GM18867 (cell line): ENCODE data around the gene TSBP1.
A peak's percentile ranks its signal among the peaks of the same experiment; 100 is the strongest.

Source experiments
- ATAC-seq: cut with Tn5 transposase; IDR thresholded peaks from one replicate; pipeline ENCODE4 v1.9.1; 2021; ENCODE audit warnings: mild to moderate bottlenecking, moderate library complexity; ENCODE audit not compliant: unreplicated experiment

The TSBP1 gene

GRCh38 chr6:32371803-32372202 lies at the start of gene TSBP1:
TSBP1 (minus strand) TSS chr6:32371903; CDS start chr6:32371706, 197 bp downstream.
- ATAC-seq: no peak

- no peak for ATAC-seq
These were observed 44.3 kb upstream of the TSBP1 start for GRCh38 chr6:32416036-32416435.

GRCh38 chr6:32415521-32416019 lies 43.9 kb upstream of the TSBP1 start:
- ATAC-seq: no peak

- ATAC-seq: peak; percentile 43
These were observed 41.8 kb upstream of the TSBP1 start for GRCh38 chr6:32413427-32414047.

DNA sequence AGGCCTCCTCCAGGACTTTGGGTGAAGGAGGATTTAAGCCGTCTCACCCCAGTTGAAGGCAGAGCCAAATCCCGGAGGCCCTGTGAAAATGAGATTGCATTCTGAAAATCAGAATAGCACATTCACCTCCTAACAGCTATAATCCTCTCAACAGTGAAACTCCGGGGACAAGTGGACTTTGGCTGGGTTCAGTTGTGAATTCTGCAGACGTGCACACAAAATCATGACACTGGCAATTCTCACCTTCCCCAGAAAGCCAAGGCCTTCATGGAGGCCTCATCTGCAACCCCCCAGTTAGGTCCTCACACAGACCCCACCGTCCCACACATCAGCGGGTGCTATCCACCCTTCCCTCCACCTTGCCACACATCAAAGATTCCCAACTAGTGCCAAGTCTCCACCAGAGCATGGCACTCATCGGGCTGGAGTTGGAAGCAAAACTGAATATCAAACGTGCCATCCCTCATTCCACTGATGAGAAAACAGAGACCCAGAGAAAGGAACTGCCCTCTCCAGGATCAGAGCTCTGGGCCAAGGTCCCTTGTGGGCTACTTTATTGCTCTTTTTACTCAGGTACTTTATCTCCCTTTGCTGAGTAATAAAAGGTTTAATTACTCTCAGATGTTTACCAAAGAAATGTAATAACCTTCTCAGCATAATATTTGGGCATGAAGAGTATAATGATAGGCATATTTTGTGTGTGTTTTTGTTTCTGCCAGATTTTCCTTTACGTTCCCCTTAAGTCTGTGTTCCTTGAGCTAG lies 40.0 kb upstream of the TSBP1 start:
- no peak for ATAC-seq

GRCh38 chr6:32410906-32411305 lies 39.2 kb upstream of the TSBP1 start:
- ATAC-seq: no peak

DNA sequence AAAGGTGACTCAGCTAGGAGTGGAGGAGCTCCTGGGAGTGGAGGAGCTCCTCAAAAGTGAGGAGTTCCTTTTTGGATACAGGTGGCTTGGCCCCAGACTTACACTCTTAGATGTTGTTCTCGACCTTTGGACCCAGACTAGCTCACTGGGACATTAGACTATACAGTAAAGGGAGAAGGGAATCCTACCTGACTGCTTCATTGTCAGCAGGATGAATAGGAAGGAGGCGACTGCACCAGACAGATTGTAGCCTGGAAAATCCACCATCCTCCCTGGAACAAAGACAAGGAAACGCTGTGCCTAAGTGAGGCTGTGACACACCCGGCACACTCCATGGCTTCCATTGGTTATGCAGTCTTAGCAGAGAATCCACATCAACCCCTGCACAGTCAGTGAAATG lies 35.2 kb upstream of the TSBP1 start, which contains the start of gene BTNL2:
Gene BTNL2 (minus strand): TSS at position 325 of the 400 bp plus-strand sequence. CDS start 58 bp downstream, at position 267.
- no peak for ATAC-seq

DNA sequence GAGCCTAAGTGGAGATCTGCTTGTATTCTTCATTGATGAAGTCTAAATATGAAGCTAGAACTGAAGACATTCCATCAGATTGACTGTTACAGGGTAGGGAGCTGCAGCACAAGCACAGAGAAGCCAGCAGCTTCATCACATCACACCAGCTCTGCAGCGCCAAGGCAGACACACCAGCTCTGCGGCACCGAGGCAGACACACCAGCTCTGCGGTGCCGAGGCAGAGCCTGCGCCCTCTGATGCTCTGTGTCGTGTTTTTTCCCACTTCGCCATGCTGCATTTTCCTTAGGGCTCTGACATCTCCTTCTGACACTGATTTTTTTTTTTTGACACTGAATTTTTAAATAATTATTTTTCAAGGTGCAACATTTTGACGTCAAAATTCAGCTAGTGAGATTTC lies 34.5 kb upstream of the TSBP1 start:
- no peak for ATAC-seq

DNA sequence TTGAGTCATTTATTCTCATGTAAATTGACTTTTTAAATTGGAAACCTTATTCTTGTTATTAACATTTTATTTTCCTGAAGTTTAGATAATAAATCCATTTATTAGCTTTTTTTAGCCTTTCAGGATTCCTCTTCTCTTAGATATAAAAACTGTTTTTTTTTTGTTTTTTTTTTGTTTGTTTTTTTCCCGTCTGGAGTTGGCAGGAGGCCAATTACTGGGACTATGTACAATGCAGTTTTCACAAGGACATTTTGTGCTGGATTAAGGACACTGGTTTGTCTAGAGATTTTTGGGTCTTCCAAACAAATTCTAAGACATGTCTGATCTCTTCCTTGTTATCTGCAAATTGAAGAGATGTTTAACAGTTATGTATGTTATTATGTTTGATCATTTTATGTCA lies 34.0 kb upstream of the TSBP1 start:
- no peak for ATAC-seq

DNA sequence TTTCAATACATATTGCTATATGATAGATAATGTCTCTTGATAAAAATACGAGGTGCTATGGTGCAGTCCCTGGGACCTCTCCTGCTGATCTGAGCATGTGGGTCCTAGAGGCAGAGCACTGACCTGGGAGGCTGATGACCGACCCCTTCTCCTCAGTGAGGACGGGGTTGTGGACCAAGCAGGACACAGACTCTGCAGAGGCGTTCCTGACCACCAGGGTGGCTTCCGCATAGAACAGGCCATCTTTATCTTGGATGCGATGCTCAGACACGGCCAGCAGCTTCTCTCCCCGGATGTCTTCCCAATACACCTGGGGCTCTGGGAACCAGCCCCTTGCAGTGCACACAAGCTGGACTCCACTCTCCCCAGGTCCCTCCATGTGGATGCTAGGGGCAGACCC lies 31.1 kb upstream of the TSBP1 start:
- ATAC-seq: no peak

- ATAC-seq: no peak
These were observed 29.7 kb upstream of the TSBP1 start for GRCh38 chr6:32401284-32401963.

- peak; percentile 84 for ATAC-seq
These were observed 25.7 kb upstream of the TSBP1 start for GRCh38 chr6:32397252-32397920.

GRCh38 chr6:32396028-32396427 lies 24.3 kb upstream of the TSBP1 start:
- ATAC-seq: no peak

DNA sequence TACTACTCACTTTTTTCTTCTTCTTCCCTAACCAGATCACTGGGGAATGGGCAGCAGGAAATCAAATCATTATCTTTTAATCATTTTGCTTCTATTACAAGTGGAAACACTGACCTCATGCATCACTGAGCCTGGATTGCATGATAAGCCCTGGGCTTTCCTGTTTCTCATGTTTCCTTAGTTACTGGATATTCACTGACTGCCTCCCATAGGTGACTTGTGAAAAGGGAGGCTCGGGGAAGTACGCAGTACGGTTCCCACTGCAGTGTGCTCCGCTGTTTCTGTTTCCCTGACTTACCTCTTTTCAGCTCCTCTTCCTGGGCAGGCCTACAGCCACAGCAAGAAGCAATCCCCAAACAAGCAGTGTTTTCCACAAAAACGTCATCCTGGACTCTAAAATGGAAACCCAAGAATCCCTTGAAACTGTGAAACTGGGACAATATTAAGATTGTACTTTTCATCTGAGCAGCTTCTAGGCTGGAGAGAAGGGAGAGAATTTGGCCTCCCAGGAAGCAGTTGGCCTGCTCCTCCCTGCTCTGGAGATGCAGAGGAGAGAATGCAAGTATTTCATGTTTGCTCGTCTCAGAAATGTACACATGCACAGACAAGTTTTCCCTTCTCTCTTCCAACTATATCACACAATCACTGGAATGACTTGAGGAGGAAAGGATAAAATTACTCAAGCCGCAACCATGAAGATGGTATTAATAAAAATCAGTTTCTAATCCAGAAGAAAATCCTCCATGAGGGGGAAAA lies 22.1 kb upstream of the TSBP1 start:
- no peak for ATAC-seq

DNA sequence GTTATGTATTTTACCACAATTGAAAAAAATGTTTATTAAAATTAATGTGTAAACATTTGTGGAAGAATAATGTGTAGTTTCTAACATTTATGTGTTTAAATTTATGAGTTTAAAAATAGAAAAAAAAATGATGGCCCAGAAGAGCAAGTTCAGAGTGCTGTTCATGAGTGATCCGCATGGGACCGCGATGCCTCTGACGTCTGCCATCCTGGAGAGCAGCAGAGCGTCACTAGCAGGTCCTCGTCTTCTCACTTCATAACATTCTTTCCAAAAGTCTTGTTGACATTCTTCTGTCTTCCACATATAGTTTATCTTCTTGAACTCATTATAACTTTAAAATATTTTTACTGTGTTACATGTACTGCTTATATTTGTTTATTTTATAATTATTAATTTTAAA lies 19.8 kb upstream of the TSBP1 start:
- no peak for ATAC-seq

- no peak for ATAC-seq
These were observed 16.1 kb upstream of the TSBP1 start for GRCh38 chr6:32387589-32388340.

- ATAC-seq: no peak
These were observed 14.3 kb upstream of the TSBP1 start for GRCh38 chr6:32386040-32386439.

- ATAC-seq: no peak
These were observed 11.2 kb upstream of the TSBP1 start for GRCh38 chr6:32382757-32383420.

- no peak for ATAC-seq
These were observed 7.8 kb upstream of the TSBP1 start for GRCh38 chr6:32379545-32379944.
